Breast epithelium (tissue), 3 donors: Measurements from ENCODE around the gene RNF20.

Experiments used
- CTCF ChIP-seq, 3 donors: fragments of 450-650 bp; IDR thresholded peaks; one replicate each; pipeline ENCODE4 v1.5.1; 2016 to 2017; ENCODE audit warnings: antibody characterized with exemption in 3 of 3, mild to moderate bottlenecking in 3 of 3, moderate library complexity in 3 of 3
- POLR2A ChIP-seq: fragments of 450-650 bp; IDR thresholded peaks from one replicate; pipeline ENCODE4 v1.6.1; 2016; ENCODE audit warnings: antibody characterized with exemption, mild to moderate bottlenecking, moderate library complexity
- POLR2AphosphoS5 ChIP-seq, 3 donors: sonication (generic); formaldehyde crosslinking; IDR thresholded peaks; one replicate each; pipeline ENCODE4 v1.6.1; 2017; ENCODE audit warnings: antibody characterized with exemption in 3 of 3

DNA sequence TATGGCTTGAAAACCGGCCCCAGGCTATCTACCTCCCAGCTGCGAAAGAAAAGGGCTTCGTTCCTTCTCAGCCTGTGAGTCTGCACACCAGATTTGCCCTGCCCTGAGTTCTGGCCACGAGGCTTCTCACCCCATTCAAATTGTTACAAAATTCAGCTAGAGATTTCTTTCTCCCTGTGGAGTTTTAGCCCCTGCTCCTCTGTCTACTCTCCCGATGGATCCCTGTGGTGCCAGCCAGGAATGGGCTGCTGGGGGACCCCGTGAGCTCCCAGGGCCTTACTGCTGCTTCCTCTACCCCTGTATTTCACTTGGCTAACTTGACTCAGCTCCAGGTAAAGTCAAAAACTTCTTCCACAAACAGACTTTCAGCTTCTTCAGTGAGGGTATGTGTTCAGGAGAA is 9.3 kb upstream of the RNF20 start:
- TF ChIP-seq CTCF (IDR thresholded peaks at IDR 0.05), result no peak
- TF ChIP-seq POLR2AphosphoS5 (IDR thresholded peaks at IDR 0.05), result no peak
- no peak for TF ChIP-seq POLR2A
